Measurements from ENCODE around the gene SLC25A46.

DNA sequence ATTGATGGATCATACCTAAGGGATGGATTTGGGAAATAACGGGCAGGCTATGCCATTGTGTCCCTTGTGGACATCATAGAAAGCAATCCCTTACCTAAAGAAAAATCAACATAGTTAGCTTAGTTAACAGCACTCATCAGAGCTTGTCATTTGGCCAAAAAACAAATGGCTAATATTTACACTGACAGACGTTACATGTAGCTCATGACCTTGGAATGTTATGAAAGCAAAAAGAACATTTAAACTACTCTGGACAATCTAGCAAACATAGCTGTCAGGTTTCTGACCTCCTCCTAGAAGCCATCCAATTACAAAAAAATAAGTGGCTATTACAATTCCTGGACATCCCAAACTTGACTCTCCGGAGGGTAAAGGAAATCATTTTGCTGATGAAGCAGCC, 36.1 kb upstream of the SLC25A46 start:
- TF ChIP-seq CTCF (conservative IDR thresholded peaks at IDR 0.05 in 1 of 2, IDR thresholded peaks at IDR 0.05 in 1 of 2; ENCODE audit: extremely low read depth in 1 of 2, insufficient read depth in 1 of 2, low read depth in 1 of 2, low read length in 2 of 2) (no peak), EZH2 (IDR thresholded peaks at IDR 0.05; ENCODE audit: borderline replicate concordance, low read length) (no peak)

Data from mammary epithelial cell (primary cell).